Measurements from ENCODE around the gene DMD.

The DMD gene

GRCh38 chrX:31266203-31267076 is 1944.9 kb downstream of the DMD start:
- peak; percentile 32 for DNase-seq

DNA sequence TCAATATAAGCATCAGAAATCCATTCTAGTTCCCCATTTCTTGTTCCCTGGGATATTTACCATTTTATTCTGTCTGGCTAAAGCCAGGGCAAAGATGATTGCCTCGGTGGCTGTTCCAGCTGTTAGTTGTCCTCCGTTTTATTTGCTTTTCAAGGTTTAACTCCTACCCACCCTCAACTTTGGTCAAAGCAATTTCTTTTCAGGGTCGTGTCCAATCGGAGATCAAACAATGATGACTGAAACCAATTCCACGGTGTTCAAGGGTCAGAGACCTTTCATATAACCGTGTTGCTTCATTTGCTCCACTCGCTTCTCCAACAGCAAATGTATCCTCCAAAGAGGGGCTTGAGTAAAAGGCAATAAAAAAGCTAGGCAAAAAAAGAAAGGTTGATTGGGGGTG is 1946.0 kb downstream of the DMD start:
- no peak for DNase-seq

DNA sequence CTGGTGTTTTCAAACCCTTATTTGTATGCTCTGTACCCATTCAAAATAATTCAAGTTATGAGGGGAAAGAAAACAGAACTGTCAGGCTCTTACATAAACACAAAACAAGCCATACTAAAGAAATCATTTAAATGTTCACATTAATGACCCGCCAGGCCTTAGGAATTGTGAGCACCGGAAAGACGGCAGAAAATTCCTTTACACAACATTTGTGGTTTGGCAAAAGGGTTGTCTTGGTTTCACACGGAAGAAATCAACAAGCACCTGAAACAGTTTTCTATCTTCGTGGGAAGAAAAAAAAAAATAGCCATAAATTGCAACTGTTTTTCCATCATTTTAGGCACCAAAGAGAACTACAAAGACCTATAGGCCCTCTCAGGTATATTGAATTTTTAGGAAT is 1951.0 kb downstream of the DMD start:
- DNase-seq, result no peak

- no peak for DNase-seq
These were observed 1953.2 kb downstream of the DMD start for GRCh38 chrX:31258166-31258565.

- DNase-seq, result no peak
These were observed 1955.9 kb downstream of the DMD start for GRCh38 chrX:31255310-31256033.

DNA sequence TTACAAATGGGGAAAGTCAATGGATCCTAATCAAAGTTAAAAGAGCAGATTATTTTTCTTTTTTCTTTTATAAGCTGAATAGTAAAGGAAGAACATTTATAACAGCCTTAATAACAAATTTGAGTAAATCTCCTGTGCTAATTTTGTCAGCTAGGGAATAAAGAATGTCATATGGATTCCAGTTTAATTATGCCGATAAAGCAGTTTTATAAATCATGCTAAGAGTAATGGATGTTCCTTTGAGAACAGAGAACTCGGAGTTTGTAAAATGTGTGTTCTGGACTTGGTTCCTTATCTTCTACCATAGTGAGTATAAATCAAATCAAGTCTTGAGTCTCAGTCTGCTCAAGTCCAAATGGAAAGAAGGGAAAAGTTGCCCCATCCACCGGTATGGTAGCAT is 1959.2 kb downstream of the DMD start:
- DNase-seq, result no peak

DNA sequence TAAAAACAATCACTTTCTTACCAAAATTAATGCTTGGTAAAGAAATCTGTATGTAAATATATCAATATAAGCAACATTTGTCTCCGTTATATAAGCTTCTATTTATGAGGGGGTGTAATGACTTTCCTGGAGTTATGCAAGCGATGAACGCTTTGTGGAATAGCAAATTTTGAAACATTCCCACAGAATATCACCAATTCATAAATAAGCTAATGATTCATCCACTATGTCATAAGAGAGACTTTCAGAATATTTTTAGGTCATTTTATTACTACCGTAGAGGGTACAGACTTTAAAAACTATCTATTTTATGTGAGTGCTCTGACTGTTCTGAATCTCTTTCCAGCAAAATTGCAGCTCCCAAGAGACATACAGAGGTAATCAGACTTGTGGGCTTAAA is 1960.0 kb downstream of the DMD start:
- no peak for DNase-seq

DNA sequence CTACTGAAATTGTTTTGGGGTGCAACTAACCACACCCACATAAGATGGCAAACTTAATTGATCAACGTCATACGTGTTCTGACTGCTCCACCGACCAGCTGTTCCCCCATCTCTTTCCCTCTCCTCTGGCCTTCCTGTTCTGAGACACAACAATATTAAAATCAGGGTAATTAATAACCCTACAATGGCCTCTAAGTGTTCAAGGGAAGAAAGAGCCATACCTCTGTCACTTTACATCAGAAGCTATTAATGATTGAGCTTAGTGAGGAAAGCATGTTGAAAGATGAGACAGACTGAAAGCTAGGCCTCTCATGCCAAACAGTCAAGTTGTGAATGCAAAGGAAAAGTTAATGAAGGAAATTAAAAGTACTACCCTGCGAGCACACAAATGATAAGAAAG is 1965.6 kb downstream of the DMD start:
- no peak for DNase-seq

- no peak for DNase-seq
These were observed 1967.5 kb downstream of the DMD start for GRCh38 chrX:31243804-31244203.

GRCh38 chrX:31240982-31241381 is 1970.4 kb downstream of the DMD start:
- DNase-seq, result no peak

GRCh38 chrX:31237189-31237588 is 1974.2 kb downstream of the DMD start:
- DNase-seq, result no peak

GRCh38 chrX:31236231-31236630 is 1975.1 kb downstream of the DMD start:
- DNase-seq, result no peak

- DNase-seq, result no peak
These were observed 1977.3 kb downstream of the DMD start for GRCh38 chrX:31233941-31234496.

- DNase-seq, result no peak
These were observed 1978.8 kb downstream of the DMD start for GRCh38 chrX:31232506-31232905.

GRCh38 chrX:31228909-31229308 is 1982.4 kb downstream of the DMD start:
- DNase-seq, result no peak

GRCh38 chrX:31228415-31228832 is 1982.9 kb downstream of the DMD start:
- DNase-seq, result peak; percentile 76

- peak; percentile 72 for DNase-seq
These were observed 1984.1 kb downstream of the DMD start for GRCh38 chrX:31227250-31227649.

GRCh38 chrX:31225819-31226218 is 1985.5 kb downstream of the DMD start:
- DNase-seq, result no peak

GRCh38 chrX:31224381-31225012 is 1986.9 kb downstream of the DMD start:
- peak; percentile 73 for DNase-seq

DNA sequence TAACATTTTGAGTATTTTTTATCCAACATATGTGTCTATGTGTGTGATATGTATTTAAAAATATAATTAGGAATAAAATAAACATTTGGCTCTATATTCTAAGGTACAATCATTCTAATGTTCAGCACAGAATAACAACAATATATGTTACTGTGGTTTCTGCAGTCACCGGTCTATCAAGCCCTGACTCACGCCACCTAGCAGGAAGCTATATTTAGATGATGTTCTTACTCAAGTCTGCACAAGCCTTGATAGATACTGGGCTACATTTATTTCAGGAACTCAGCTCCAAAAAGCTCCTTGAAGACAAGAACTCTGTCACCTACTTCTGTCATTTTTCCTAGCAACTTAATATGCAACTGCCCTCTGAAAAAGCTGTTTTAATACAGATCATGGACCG is 1987.5 kb downstream of the DMD start:
- peak; percentile 52 for DNase-seq

- no peak for DNase-seq
These were observed 1988.4 kb downstream of the DMD start for GRCh38 chrX:31222946-31223345.

DNA sequence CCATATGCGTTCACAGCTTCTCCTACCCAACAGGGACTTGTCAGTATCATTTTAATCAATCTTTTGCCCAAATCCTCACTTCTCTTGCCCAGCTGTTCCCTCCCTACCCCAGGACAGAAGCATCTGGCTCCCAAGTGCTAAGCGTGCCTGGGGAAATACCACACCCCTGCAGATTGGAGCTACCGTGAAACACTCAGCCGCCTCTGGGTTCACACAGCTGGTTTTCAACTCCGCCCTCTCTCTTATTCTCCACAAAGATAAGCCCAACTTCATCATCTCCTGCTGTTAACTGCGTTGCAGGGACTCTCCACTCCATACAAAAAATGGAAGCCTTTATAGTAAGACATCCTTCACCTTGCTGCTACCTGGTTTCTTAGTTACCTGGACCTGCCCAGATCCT is 1992.2 kb downstream of the DMD start:
- no peak for DNase-seq

DNA sequence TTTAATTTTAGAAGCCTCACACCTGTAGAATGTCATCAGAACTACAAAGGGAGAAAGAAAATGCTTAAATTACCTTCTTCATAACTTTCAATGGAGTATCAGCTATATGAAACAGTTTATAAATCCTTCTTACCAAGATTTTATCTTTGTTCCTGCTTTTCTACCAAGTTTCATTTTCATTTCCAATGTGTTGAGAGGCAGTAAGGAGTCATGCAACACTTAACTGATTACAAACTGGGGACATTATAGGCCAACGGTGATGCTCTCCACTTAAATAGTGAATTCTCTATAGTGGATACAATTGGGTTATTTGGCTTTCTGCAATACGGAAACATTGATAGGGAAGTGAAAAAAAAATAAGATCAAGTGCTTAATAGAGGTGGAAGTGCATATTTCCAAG is 1994.3 kb downstream of the DMD start:
- no peak for DNase-seq
